ENCODE data around the gene ATG13. TPM values are rescaled to one million over a fixed set of nuclear protein-coding genes. Genes with fewer than 3 reads are reported as not detected.

Gene ATG13
- total and polyA plus RNA-seq, 2 of the 8 experiments (the other 6 are each of a cell fraction or from before 2014, with no cell fraction given): 65.0 to 77.4 TPM

DNA sequence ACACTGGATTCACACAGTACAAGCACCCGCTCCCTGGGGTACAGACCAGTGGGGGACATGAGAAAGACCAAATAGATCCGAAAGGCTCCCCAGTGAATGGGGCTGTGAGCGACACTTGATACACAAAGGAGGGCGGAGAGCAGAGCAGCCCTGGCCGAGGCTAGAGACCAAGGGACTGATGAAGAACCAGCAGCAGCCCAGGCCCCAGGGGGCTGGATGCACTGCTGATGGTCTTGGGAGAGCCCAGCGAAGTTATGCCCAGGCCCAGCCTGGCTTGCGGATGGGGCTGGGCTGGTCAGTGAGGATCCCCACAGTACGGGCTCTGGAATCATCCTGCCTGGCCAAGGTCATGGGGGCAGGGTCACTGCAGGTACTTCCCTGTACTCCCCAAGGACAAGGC, 59.8 kb downstream of the ATG13 start:
- no peak overlapping the region for H2BK20ac ChIP-seq (ENCODE audit: low read length)
- no peak for DNase-seq (ENCODE audit: low read depth in 1 of 2, low spot score in 2 of 2)

More for the DNA sequence above, 59.8 kb downstream of the ATG13 start:
- Histone ChIP-seq H2BK12ac (ENCODE audit: low read depth, low read length) (no peak overlapping the region), H2BK5ac (ENCODE audit: low read depth, low read length) (no peak overlapping the region), H4K20me1 (replicated peaks in 1 of 2; ENCODE audit: control insufficient read depth in 1 of 2, insufficient read depth in 2 of 2, low read length in 2 of 2) (peaks cover 0 to 3% of the 10 kb centered on the region in 2 experiments), H2BK120ac (replicated peaks; ENCODE audit: low read depth, low read length) (no peak overlapping the region), H4K8ac (ENCODE audit: extremely low read depth, insufficient read depth, low read length) (peak overlapping the region; percentile 58; the same call in 1 of the 2 replicates), H3K56ac (replicated peaks; ENCODE audit: insufficient read length, low read depth, low read length) (no peak overlapping the region), H3K23me2 (ENCODE audit: low read depth, low read length) (no peaks in the 10 kb centered on the region), H2BK15ac (ENCODE audit: low read length) (no peak overlapping the region), H4K91ac (replicated peaks; ENCODE audit: insufficient read length, low read length) (no peak overlapping the region), H3K79me1 (ENCODE audit: low read depth, low read length) (no peaks in the 10 kb centered on the region), H3K27ac (ENCODE audit: low read depth, low read length) (no peak overlapping the region), H3K18ac (ENCODE audit: extremely low read depth, low read length) (no peak overlapping the region), H3K4ac (replicated peaks; ENCODE audit: insufficient read length, low read depth, low read length) (no peak overlapping the region), H3K4me1 (replicated peaks in 1 of 4; ENCODE audit: control insufficient read depth in 3 of 4, insufficient read depth in 4 of 4, low read length in 3 of 4) (peaks cover 3 to 19% (median 7%) of the 10 kb centered on the region in 4 experiments), H3K79me2 (ENCODE audit: control insufficient read depth in 1 of 2, insufficient read depth in 2 of 2, low read length in 2 of 2) (no peaks in the 10 kb centered on the region), H3K4me2 (ENCODE audit: insufficient read depth in 1 of 2, low read depth in 2 of 2, low read length in 2 of 2) (no peak overlapping the region), H3K27me3 (replicated peaks in 1 of 4; ENCODE audit: control insufficient read depth in 3 of 4, extremely low read depth in 1 of 4, insufficient read depth in 3 of 4, low read length in 3 of 4) (no peaks in the 10 kb centered on the region), H3K4me3 (ENCODE audit: extremely low read depth in 1 of 4, insufficient read depth in 2 of 4, low read depth in 3 of 4, low read length in 4 of 4) (no peak overlapping the region), H3K14ac (ENCODE audit: insufficient read length) (no peak overlapping the region), H3K36me3 (ENCODE audit: control insufficient read depth in 2 of 4, insufficient read depth in 4 of 4, low read length in 3 of 4) (peaks cover 2 to 22% (median 10%) of the 10 kb centered on the region in 4 experiments; a peak in 6 of 8 replicates), H4K5ac (ENCODE audit: insufficient read length, low read depth, low read length) (no peak overlapping the region), H3K9ac (replicated peaks in 1 of 4; ENCODE audit: extremely low read depth in 1 of 4, low read depth in 3 of 4, low read length in 3 of 4) (no peak overlapping the region), H2AFZ (ENCODE audit: low read length) (no peak overlapping the region), H3K23ac (ENCODE audit: insufficient read length) (no peak overlapping the region), H2AK5ac (ENCODE audit: low read depth, low read length) (no peak overlapping the region), H3K9me3 (ENCODE audit: insufficient read depth in 2 of 2, low read depth in 1 of 2, low read length in 1 of 2) (no peaks in the 10 kb centered on the region)
- CTCF ChIA-PET (ENCODE audit: partially characterized antibody): interaction anchor here (1.7 to 1.8 kb wide), 2 partner anchors 52 to 77 kb away, joined by 3 to 7 read pairs; no protein-coding TSS in a partner anchor
- 91% methylated on average over 8 of the region's 8 CpGs; no CpG with 5 or more reads in 1 of the 2 experiments for WGBS, 2 experiments (ENCODE audit: extremely low coverage in 1 of 2, insufficient coverage in 1 of 2, insufficient read length in 1 of 2, insufficient replicate concordance in 2 of 2, low coverage in 1 of 2, low lambda C conversion rate in 2 of 2, missing lambda C conversion rate in 1 of 2)
- TF ChIP-seq, protein P1, sequence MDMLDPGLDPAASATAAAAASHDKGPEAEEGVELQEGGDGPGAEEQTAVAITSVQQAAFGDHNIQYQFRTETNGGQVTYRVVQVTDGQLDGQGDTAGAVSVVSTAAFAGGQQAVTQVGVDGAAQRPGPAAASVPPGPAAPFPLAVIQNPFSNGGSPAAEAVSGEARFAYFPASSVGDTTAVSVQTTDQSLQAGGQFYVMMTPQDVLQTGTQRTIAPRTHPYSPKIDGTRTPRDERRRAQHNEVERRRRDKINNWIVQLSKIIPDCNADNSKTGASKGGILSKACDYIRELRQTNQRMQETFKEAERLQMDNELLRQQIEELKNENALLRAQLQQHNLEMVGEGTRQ (IDR thresholded peaks at IDR 0.05; ENCODE audit: low read length): no peak
- no peak for TF ChIP-seq GABPA (IDR thresholded peaks at IDR 0.05; ENCODE audit: borderline replicate concordance, insufficient read depth, low read length)
- no peak for TF ChIP-seq RXRA (IDR thresholded peaks at IDR 0.05; ENCODE audit: insufficient read depth, low read depth, low read length)
- TF ChIP-seq SP4 (IDR thresholded peaks at IDR 0.05; ENCODE audit: low read length): no peak
- TF ChIP-seq SRF (IDR thresholded peaks at IDR 0.05; ENCODE audit: low read depth, low read length): no peak
- TF ChIP-seq RAD21 (IDR thresholded peaks at IDR 0.05 in 1 of 2, conservative IDR thresholded peaks at IDR 0.05 in 1 of 2; ENCODE audit: low read depth in 2 of 2, low read length in 2 of 2): no peak
- no peak for TF ChIP-seq YY1 (IDR thresholded peaks at IDR 0.05; ENCODE audit: low read depth, low read length)
- no peak for TF ChIP-seq CHD2 (IDR thresholded peaks at IDR 0.05; ENCODE audit: low read length)
- TF ChIP-seq, protein P2, sequence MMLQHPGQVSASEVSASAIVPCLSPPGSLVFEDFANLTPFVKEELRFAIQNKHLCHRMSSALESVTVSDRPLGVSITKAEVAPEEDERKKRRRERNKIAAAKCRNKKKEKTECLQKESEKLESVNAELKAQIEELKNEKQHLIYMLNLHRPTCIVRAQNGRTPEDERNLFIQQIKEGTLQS (IDR thresholded peaks at IDR 0.05; ENCODE audit: insufficient read depth, low read depth, low read length): no peak
- no peak for TF ChIP-seq TCF12 (IDR thresholded peaks at IDR 0.05; ENCODE audit: low read depth, low read length)
- TF ChIP-seq RNF2 (IDR thresholded peaks at IDR 0.05; ENCODE audit: borderline replicate concordance, low read depth, low read length, missing control alignments, poor library complexity, severe bottlenecking): no peak
- no peak for FAIRE-seq
- POLR2A ChIA-PET (ENCODE audit: partially characterized antibody): interaction anchor here (0.7 kb wide), 1 partner anchor 564 kb away, joined by 4 read pairs; no protein-coding TSS in a partner anchor

Data from H1 (cell line).